ENCODE measurements around the gene ATAD5.

GRCh38 chr17:30824002-30824355 lies 7.8 kb upstream of the ATAD5 start:
- TF ChIP-seq CTCF (conservative IDR thresholded peaks at IDR 0.05) (no peak), EZH2 (IDR thresholded peaks at IDR 0.05; ENCODE audit: low read depth) (no peak)

Measured in PC-9 (cell line).